ENCODE results near the gene PPTC7. TPM values are rescaled to one million over a fixed set of nuclear protein-coding genes. Genes with fewer than 3 reads are reported as not detected.
"Not testable (repeated sequence)": the region's sequence is repeated elsewhere in the genome, so short reads cannot be mapped to it uniquely, and the experiment has no call there.

PPTC7 gene
- total RNA-seq, 4 donors from 2014 or later, result 15.8 to 28.9 (median 22.8) TPM

DNA sequence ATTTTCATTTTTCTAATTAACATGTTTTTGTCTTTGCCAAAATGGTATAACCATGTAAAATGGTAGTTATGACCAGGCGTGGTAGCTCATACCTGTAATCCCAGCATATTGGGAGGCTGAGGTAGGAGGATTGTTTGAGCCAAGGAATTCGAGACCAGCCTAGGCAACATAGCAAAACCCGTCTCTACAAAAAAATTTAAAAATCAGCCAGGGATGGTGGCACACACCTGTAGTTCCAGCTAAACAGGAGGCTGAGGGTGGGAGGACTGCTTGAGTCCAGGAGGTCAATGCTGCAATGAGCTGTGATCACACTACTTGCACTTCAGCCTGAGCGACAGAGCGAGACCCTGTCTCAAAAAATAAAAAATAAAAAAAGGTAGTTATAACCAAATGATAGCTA, 23.1 kb downstream of the PPTC7 start:
- intact Hi-C loops (cut with DNase I), result no loop called here
- H3K4me1 ChIP-seq, result peaks cover 19 to 62% of the 10 kb centered on the region in 2 donors
- DNase-seq, result no peak
- 99% methylated on average over 5 of the region's 5 CpGs for WGBS, 2 donors
- no peaks in the 10 kb centered on the region for H3K36me3 ChIP-seq
- TF ChIP-seq CTCF (IDR thresholded peaks at IDR 0.05), result no peak
- no peak for TF ChIP-seq POLR2A (IDR thresholded peaks at IDR 0.05)
- no peak overlapping the region for H3K4me3 ChIP-seq (replicated peaks in 1 of 3)
- H3K9me3 ChIP-seq, result no peaks in the 10 kb centered on the region
- H3K27me3 ChIP-seq, result no peaks in the 10 kb centered on the region
- H3K27ac ChIP-seq, result no peak overlapping the region

DNA sequence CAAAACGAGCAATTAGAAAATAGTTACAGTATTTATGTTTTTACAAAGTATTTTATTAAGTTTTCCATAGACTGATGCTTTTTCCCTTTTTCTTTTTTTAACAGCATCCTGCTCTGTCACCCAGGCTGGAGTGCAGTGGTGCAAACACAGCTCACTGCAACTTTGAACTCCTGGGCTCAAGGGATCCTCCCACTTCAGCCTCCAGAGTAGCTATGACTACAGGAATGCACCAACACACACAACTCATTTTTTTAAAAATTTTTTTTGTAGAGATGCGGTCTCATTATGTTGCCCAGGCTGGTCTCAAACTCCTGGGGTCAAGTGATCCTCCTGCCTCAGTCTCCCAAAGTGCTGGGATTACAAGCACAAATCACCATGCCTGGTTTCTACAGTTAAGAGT, 24.2 kb downstream of the PPTC7 start:
- H3K4me3 ChIP-seq (replicated peaks in 1 of 3); DNase-seq; H3K36me3 ChIP-seq; H3K27me3 ChIP-seq; H3K27ac ChIP-seq; H3K9me3 ChIP-seq; intact Hi-C loops (cut with DNase I): not testable (repeated sequence)
- peaks cover 16 to 55% of the 10 kb centered on the region in 2 donors for H3K4me1 ChIP-seq
- 92 to 99% methylated on average over 2 of the region's 2 CpGs for WGBS, 2 donors

GRCh38 chr12:110557300-110557699, 25.8 kb downstream of the PPTC7 start:
- Histone ChIP-seq H3K4me3 (replicated peaks in 1 of 3) (no peak overlapping the region), H3K9me3 (no peaks in the 10 kb centered on the region), H3K36me3 (no peaks in the 10 kb centered on the region), H3K27me3 (no peaks in the 10 kb centered on the region), H3K4me1 (peaks cover 12 to 43% of the 10 kb centered on the region in 2 donors), H3K27ac (no peak overlapping the region)
- no peak for DNase-seq
- WGBS, 2 donors, result 96% methylated on average over 3 of the region's 3 CpGs
- intact Hi-C loops (cut with DNase I), result no loop called here
- TF ChIP-seq POLR2A (IDR thresholded peaks at IDR 0.05) (no peak), CTCF (IDR thresholded peaks at IDR 0.05) (no peak)

DNA sequence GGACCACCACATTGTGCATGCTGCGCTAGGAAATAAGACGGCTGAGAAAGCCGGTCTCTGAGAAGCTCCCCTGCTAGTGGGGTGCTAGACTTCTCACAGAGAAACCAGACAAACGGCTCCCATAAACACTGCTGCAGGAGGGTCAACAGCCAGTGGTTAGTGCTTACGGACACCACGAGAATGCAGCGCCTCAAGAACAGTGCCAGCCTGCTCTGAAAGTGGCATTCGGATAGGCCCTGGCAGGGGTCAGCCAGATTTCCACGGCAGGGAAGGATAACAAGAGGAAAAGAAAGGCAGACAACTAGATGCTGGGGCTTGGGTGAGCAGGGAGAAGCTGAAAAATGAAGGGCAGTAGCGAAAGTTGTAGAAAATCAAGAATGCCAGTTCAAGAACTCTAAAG, 26.4 kb downstream of the PPTC7 start:
- H3K4me1 ChIP-seq, result peaks cover 12 to 40% of the 10 kb centered on the region in 2 donors
- WGBS, 2 donors, result 85 to 88% methylated on average over 10 of the region's 10 CpGs
- H3K27me3 ChIP-seq, result no peaks in the 10 kb centered on the region
- no peaks in the 10 kb centered on the region for H3K36me3 ChIP-seq
- H3K9me3 ChIP-seq, result no peaks in the 10 kb centered on the region
- intact Hi-C loops (cut with DNase I), result no loop called here
- no peak overlapping the region for H3K27ac ChIP-seq
- no peak for DNase-seq
- H3K4me3 ChIP-seq (replicated peaks in 1 of 3), result no peak overlapping the region
- TF ChIP-seq CTCF (IDR thresholded peaks at IDR 0.05) (no peak), POLR2A (IDR thresholded peaks at IDR 0.05) (no peak)

DNA sequence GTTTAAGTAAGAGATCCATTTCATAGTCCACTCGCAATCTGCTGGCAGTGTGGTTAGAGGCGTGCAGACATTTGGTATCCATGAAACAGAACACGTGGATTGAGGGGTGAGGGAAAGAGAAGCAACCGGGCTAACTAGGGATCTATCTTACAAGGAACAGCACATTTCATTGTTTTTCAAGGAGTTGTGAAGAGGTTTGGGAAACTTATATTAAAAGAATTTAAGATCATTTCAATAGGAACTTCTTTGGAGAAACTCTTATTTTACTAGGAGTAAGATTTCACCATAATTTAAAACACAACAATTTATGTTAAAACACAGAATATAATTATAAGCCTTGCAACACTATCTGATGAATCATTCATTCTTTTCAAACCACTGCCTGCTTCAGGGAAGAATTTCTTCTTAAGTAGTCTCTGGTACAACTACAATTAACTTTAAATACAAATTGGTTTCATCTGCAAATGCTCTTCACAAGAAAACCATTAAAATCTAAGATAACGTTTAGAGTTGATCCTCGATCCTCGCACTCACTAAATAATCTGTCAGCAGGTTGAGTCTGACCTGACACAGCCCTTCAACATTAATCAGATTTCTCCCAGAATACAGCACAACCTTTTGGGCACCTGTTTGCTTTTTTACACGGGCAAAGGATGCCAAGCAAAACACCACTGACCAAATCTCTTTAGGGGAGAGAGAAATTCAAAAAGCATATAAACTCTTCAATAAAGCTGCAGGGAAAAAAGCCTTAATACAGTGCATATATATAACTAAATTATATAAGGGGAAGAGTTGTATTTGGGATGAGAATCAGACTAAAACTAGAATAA, 27.3 kb downstream of the PPTC7 start:
- Histone ChIP-seq H3K27me3 (no peaks in the 10 kb centered on the region), H3K27ac (no peak overlapping the region), H3K9me3 (no peaks in the 10 kb centered on the region), H3K4me3 (replicated peaks in 1 of 3) (no peak overlapping the region), H3K4me1 (peaks cover 12 to 35% of the 10 kb centered on the region in 2 donors), H3K36me3 (no peaks in the 10 kb centered on the region)
- intact Hi-C loops (cut with DNase I), result no loop called here
- no peak for DNase-seq
- TF ChIP-seq POLR2A (IDR thresholded peaks at IDR 0.05) (no peak), CTCF (IDR thresholded peaks at IDR 0.05) (no peak)
- 71 to 72% methylated on average over 8 of the region's 8 CpGs for WGBS, 2 donors
